GM12872 (cell line): ENCODE data around the gene ADARB1.

Experiments
- TF ChIP-seq, protein P1 (sequence below): IDR thresholded peaks from 3 replicates; pipeline ENCODE4 v1.5.1; 2011; ENCODE audit warnings: low read depth, mild to moderate bottlenecking, low read length, moderate library complexity; ENCODE audit not compliant: insufficient read depth

ADARB1 gene

GRCh38 chr21:45060089-45060488, 14.3 kb upstream of the ADARB1 start:
- TF ChIP-seq, protein P1, sequence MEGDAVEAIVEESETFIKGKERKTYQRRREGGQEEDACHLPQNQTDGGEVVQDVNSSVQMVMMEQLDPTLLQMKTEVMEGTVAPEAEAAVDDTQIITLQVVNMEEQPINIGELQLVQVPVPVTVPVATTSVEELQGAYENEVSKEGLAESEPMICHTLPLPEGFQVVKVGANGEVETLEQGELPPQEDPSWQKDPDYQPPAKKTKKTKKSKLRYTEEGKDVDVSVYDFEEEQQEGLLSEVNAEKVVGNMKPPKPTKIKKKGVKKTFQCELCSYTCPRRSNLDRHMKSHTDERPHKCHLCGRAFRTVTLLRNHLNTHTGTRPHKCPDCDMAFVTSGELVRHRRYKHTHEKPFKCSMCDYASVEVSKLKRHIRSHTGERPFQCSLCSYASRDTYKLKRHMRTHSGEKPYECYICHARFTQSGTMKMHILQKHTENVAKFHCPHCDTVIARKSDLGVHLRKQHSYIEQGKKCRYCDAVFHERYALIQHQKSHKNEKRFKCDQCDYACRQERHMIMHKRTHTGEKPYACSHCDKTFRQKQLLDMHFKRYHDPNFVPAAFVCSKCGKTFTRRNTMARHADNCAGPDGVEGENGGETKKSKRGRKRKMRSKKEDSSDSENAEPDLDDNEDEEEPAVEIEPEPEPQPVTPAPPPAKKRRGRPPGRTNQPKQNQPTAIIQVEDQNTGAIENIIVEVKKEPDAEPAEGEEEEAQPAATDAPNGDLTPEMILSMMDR = no peak

DNA sequence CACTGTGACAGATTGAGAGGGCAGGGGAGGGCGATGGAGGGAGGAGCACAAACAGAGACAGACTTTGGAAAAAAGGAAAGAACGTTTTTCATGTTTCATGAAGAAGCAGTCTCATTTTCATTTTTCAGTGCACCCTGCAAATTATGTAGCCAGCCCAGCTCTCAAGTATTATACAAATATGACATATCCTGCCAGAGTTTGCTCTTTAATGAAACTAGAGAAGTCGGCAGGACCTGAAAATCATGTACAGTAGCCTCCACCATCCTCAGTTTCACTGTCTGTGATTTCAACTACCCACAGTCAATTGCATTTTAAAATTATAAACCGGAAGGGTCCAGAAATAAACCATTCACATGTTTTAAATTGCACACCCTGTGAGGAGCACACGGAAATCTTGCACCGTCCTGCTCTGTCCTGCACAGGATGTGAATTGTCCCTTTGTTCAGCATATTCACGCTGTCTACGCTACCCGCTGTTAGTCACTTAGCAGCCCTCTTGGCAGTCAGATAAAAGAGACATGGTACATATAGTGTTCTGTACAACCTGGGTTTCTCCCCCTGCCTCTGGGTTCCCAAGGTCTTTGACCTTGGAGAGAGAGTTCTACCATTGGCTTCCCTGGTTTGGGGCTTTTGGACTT, 13.6 kb upstream of the ADARB1 start:
- TF ChIP-seq, protein P1 = no peak

GRCh38 chr21:45064091-45064490, 10.3 kb upstream of the ADARB1 start:
- TF ChIP-seq, protein P1 = no peak

- TF ChIP-seq, protein P1 = no peak
Measured at GRCh38 chr21:45064618-45065399, 9.6 kb upstream of the ADARB1 start.

- TF ChIP-seq, protein P1 = no peak
Measured at GRCh38 chr21:45067462-45068285, 6.7 kb upstream of the ADARB1 start.

DNA sequence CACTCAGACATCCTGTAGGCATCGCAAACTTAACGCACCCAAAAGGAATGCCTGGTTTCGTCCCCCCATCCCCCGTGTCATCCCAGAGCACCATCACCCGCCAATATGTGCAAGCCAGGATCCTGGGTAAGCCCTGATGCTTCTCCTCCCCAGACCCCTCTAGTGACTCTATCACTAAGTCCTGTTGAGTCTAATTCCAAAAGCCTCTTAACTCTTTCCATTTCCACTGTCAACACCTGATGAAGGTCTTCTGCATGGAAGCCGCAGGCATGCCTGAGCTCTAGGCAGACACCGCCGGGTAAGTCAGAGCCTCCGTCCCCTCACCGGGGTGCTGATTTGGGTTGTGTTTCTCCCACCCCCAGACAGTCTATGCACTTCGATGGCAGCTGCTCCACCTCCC, 5.3 kb upstream of the ADARB1 start:
- TF ChIP-seq, protein P1 = no peak

DNA sequence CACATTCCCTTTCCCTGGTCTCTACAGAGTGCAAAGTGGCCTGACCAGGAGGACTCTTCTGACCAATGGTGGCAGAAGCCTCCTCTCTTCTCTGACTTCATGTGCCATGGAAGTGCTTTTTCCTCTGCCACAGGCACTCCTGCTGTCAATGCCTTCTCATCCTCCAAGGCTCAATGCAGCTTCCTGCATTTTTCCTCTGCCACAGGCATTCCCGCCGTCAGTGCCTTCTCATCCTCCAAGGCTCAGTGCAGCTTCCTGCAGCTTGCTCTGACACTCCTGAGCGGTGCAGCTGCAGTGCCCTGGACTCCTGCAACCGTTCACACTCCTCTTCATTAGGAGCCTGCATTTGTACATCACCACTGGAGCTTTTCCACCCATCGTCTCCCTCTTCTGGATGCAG, 4.7 kb upstream of the ADARB1 start:
- TF ChIP-seq, protein P1 = no peak
